ENCODE data around the gene MYO18A.

DNA sequence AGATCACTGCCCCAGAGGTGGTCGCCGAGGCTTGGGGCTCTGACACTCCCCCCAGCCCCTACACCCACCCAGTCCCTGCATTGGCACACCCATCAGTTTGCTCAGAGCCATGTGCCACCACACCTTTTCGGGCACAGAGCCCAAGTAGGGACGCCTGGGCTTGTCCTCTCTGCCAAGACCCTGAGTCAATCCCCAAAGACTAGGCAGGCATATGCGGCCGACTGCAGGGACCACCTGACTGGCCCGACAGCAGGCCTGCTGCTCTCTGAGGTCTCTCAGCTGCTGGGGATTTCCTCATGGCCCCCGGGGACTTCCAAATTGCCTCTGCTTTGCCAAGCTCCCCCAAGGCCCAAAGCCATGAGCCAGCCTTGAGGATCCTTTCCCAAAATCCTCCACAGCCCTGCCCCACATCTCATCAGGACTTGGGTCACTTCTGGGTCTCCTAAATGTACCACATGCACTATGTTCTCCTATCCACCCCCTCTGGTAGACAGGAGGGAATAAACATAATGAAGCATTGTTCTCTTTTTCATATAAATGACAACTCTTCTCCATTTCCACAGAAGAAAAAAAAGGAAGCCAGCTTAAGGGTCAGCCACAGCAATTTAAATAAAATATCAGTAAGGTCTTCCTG, 30.6 kb downstream of the MYO18A start:
- TF ChIP-seq TAF1 (IDR thresholded peaks at IDR 0.05; ENCODE audit: borderline replicate concordance, insufficient read depth, low read length) (no peak), FOXP2 (optimal IDR thresholded peaks at IDR 0.05; ENCODE audit: borderline replicate concordance, extremely low read depth, extremely low read length, insufficient read depth) (no peak)
- TF ChIP-seq, protein P1, sequence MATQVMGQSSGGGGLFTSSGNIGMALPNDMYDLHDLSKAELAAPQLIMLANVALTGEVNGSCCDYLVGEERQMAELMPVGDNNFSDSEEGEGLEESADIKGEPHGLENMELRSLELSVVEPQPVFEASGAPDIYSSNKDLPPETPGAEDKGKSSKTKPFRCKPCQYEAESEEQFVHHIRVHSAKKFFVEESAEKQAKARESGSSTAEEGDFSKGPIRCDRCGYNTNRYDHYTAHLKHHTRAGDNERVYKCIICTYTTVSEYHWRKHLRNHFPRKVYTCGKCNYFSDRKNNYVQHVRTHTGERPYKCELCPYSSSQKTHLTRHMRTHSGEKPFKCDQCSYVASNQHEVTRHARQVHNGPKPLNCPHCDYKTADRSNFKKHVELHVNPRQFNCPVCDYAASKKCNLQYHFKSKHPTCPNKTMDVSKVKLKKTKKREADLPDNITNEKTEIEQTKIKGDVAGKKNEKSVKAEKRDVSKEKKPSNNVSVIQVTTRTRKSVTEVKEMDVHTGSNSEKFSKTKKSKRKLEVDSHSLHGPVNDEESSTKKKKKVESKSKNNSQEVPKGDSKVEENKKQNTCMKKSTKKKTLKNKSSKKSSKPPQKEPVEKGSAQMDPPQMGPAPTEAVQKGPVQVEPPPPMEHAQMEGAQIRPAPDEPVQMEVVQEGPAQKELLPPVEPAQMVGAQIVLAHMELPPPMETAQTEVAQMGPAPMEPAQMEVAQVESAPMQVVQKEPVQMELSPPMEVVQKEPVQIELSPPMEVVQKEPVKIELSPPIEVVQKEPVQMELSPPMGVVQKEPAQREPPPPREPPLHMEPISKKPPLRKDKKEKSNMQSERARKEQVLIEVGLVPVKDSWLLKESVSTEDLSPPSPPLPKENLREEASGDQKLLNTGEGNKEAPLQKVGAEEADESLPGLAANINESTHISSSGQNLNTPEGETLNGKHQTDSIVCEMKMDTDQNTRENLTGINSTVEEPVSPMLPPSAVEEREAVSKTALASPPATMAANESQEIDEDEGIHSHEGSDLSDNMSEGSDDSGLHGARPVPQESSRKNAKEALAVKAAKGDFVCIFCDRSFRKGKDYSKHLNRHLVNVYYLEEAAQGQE (IDR thresholded peaks at IDR 0.05; ENCODE audit: insufficient read depth in 1 of 2, low read depth in 2 of 2, low read length in 2 of 2), result no peak
